Suppressor macrophage treated with lipopolysaccharide for 4 hours (primary cell): ENCODE data around the gene ZGLP1.
"Not testable (repeated sequence)": the region's sequence is repeated elsewhere in the genome, so short reads cannot be mapped to it uniquely, and the experiment has no call there.

Experiments used
- DNase-seq: peaks from one replicate; pipeline ENCODE4 v3.0.0-alpha.2; 2020

ZGLP1 gene

DNA sequence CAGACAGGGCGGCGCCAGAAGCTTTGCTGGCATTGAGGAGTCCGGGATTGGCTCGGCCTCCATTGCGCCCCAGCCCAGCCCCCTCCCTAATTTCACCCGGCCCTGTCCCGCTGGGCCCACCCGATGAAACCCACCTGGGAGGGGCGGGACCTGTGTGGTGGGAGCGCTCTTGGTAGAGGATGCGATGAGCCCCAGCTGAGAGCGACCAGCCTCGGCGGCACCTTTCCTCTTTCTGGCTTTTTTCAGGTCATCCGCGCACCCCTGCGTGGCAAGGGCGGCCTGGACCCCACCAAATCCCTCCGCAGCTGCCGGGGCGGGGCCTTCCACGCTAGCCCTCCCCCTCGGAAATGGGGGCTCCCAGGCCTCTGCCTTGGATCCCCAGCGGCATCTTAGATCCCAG, at the start of gene ZGLP1:
ZGLP1 (minus strand) TSS at position 393 of the 400 bp plus-strand sequence.
- DNase-seq: no peak

DNA sequence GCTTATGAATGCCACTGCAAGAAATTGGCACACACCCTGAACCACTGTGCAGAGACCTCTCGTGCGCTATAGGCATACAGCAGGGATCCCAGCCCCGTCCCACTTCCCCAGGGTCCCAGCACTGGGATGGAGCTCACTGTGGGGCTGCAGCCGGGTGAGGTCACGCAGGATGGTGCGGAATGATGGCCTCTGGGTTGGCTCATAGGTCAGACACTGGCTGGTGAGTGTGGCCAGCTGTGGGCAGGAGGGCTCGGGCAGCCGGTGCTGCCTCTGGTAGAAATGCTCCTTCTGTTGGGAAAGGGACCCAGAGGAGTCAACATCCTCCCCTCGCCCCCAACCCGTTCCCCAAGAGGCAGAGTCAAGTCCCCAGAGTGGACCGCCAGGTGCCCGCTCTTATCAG, 46.8 kb upstream of the ZGLP1 start:
- no peak for DNase-seq

DNA sequence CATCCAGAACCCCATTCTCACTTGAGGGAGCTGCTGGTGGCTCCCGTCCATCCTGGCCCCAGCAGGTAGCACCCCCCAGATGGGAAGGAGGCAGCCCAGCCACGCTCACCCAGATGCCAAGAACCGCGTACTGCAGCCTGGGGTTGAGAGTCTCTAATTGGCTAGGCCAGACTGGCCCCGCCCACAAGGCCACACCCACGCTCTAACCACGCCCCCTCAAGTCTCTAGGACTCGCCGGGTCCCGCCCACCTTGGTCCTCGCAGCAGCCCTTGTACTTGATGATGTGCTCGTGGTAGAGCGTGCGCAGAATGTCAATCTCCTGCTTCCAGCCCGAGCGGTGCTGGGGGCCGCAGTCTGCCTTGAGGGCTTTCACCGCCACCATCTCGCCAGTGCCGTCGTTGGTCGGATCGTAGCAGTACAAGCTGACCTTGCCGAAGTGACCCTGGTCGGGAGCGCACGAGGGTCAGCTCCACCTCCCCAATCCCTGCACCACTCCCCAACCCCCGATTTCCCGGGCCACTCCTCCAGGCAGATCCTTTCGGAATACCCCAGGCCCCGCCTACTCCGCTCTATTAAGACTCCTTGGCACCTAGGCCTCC, 44.3 kb upstream of the ZGLP1 start:
- no peak for DNase-seq

DNA sequence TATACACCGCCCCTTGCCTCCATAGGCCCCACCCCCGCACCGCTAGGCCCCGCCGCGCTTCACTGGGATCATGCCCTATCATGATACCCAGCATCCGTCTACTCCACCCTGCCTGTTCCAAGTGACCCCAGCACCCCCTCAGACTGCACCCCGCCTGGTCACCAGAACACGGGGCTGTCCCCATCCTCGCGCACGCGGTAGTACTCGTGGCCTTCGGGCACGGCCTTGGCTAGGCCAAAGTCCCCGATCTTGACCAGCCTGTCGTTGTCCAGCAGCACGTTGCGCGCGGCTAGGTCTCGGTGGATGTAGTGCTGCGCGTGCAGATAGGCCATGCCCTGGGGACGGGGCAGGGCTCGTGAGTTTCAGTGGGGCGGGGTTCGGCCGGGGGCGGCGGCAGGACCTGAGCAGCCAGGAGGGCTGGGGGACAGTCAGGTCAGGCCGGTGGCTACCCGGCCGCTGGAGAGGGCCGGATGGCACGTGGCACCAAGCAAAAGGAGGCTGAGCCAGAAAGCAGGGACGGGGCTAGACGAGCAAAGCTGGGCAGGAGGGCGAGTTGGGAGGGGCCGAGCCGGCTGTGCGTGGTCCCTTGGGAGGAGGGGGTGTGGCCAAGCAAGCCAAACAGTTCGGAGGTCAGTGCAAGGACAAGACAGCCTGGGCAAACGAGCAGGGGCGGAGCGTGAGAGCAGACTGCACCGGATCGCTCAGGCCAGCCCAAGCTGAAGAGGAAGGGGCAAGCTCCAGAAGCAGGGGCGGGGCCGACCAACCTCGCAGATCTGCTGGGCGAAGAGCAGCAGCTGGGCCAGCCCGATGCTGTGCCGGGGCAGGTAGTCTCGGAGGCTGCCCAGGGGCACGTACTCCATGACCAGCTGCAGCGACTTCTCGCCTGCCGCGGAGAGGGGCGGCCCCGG, 43.4 kb upstream of the ZGLP1 start:
- no peak for DNase-seq

DNA sequence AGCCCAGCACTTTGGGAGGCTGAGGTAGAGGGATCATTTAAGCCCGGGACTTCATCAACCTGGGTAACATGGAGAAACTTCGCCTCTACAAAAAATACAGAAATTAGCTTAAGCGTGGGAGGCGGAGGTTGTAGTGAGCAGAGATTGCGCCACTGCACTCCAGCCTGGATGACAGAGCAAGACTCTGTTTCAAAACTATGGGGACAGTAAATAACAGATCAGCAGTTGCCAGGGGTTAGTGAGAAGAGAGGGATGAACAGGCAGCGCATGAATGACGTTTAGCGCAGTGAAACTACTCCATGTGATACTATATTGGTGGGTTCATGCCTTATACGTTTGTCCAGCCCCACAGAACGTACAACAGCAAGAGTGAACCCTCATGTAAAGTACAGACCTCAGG, 36.9 kb upstream of the ZGLP1 start:
- peak; percentile 88 for DNase-seq

DNA sequence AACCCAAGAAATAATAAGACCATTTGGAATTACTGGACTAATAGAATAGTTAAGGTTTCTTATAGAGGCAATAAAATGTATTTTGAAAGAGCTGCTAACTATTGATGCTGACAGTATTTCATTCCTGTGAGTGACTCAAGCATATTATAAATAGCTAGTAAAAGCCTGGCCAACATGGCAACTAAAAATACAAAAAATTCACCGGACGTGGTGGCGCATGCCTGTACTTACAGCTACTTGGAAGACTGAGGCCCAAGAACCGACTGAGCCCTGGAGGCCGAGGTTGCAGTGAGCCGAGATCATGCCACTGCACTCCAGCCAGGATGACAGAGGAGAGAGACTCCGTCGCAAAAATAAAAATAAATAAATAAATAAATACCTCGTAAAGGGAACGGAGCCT, 35.2 kb upstream of the ZGLP1 start:
- DNase-seq: no peak

DNA sequence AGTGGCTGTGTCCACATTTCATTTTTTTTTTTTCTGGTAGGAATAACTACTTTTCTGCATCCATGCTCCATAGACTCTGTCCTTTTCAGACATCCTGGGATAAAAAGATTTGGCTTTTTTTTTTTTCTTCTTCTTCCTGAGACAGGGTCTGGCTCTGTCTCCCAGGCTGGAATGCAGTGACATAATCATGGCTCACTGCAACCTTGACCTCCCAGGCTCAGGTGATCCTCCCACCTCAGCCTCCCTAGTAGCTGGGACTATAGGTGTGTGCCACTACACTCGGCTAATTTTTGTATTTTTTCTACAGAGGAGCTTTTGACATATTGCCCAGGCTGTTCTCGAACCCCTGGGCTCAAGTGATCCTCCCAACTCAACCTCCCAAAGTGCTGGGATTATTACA, 33.9 kb upstream of the ZGLP1 start:
- no peak for DNase-seq

DNA sequence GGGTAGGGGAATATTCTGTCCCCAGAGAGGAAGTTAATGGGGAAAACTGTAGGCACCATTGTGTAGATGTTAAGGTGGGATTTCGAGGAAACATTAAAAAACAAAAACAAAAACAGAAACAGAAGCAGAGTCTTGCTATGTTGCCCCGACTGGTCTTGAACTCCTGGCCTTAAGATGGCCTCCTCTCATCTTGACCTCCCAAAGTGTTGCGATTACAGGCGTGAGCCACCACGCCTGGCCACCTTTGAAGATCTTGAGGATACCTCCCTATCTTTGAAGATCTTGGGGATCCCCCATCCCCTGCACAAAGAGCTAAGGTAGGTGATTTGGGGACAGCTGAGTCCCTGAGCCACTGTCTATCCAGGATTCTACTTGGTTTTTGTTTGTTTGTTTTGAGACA, 30.4 kb upstream of the ZGLP1 start:
- DNase-seq: no peak

DNA sequence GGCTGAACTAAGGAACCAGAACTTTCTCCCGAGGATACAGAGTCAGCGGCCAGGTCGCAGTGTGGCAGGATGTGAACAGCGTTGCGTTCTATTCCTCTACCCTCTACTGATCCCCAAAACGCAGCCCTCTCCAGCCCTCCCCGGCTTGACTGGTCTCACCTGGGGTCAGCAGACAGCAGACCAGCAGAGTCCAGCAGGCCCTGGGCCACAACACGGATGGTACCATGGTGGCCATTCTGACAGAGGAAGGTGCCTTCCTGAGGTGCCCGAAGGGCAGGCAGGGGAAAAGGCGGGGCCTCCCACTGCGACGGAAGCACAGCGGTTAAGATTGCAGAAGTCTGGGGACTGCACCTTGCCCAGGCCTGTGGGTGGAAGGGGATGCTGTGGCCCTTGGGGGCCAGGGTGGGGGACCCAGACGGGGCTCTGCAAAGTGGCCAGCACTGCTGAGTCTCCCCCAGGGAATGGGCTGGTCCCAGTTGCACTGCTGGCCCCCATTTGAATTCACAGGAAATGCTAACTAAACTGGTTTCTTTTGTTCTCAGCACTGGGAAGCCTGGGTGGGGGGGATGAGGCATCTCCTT, 29.9 kb upstream of the ZGLP1 start, which contains the start of gene ICAM3:
ICAM3 (minus strand) TSS at position 245 of the 581 bp plus-strand sequence; CDS start at position 235, 10 bp downstream.
- peak; percentile 19 for DNase-seq

DNA sequence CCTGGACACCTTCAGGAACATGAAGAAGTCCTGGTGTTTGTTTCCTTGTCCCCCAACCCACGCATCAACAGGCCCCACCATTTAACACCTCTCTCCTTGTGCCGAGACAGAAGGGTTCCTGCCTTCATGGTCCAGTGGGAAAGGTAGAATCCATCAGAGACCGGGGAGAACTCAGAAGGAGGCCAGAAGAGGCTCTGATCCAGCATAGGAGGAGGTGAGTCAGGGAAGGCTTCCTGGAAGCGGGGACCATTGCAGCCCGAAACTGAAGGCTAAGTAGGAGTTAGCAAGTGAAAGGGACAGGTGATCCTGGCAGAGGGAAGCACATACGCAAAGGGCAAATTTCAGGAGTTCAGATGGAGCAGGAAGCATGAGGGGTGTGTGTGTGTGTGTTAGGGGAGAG, 29.3 kb upstream of the ZGLP1 start:
- no peak for DNase-seq

DNA sequence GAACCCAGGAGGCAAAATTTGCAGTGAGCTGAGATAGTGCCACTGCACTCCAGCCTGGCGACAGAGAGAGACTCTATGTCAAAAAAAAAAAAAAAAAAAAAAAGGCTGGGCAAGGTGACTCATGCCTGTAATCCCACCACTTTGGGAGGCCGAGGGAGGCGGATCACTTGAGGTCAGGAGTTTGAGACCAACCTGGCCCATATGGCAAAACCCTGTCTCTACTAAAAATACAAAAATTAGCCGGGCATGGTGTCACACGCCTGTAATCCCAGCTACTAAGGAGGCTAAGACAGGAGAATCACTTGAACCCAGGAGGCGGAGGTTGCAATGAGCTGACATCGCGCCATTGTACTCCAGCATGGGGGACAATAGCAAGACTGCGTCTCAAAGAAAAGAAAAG, 27.1 kb upstream of the ZGLP1 start:
- not testable (repeated sequence) for DNase-seq

DNA sequence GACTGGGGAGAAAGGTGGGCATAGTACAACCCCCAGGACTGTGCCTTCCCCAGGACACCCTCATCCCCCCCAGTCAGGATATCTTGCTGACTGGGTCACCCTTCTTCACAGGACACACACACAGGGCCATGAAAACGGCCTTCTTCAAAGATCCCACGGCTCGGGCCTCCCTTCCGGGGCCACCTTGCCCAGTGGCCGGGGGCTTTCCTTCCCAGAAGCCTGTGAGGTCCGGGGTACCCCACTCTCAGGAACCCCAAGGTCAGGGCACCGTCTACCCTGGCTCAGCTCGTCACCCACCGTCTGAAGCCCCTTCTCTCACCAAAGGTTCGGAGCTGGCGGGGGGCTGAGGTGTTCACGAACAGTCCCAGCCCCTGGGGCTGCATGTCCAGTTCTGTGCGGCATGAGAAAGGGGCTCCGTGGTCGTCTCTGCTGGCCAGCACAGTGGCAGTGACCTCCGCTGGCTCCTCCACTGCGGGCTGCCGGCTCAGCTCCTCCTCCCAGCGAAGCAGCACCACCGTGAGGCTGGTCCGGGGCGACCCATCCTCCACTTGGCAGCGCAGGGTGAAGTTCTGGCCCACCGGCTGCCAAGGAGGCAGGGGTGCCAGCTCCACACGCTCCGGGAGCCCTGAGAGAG, 25.9 kb upstream of the ZGLP1 start:
- no peak for DNase-seq

DNA sequence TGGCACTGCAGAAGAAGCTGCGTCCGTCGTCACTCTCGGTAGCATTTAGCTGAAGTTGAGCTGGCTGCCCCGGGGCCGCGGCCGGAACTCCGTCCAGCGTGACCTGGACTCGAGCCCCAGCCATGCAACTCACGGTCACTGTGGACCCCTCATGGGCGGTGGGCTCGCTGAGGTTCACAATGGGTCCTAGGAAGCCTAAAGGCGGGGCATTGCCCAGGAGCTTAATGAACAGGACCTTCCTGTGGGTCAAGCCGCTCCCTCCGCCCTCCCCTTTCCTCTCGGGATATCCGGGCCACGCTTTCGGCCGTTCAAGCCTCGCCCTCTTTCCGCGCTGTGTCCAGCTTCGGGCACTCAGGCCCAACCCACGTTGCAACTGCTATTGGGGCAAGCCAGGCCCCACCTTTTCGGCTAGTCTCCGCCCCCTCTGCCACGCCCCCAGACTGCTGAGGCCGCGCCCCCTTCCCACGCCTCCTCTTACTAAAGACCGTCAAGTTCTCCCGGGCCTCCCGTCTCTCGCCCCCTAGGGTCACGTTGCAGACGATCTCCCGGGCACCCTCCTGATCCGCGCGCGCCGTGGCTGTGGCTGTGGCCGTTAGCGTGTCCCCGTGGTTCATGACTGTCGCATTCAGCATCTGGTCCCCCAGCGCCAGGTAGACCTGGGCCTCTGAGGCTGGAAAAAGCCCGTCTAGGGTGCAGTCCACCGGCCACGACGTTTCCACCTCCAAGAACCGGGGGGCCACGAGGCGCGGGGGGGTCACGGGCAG, 25.2 kb upstream of the ZGLP1 start:
- peak; percentile 54 for DNase-seq

DNA sequence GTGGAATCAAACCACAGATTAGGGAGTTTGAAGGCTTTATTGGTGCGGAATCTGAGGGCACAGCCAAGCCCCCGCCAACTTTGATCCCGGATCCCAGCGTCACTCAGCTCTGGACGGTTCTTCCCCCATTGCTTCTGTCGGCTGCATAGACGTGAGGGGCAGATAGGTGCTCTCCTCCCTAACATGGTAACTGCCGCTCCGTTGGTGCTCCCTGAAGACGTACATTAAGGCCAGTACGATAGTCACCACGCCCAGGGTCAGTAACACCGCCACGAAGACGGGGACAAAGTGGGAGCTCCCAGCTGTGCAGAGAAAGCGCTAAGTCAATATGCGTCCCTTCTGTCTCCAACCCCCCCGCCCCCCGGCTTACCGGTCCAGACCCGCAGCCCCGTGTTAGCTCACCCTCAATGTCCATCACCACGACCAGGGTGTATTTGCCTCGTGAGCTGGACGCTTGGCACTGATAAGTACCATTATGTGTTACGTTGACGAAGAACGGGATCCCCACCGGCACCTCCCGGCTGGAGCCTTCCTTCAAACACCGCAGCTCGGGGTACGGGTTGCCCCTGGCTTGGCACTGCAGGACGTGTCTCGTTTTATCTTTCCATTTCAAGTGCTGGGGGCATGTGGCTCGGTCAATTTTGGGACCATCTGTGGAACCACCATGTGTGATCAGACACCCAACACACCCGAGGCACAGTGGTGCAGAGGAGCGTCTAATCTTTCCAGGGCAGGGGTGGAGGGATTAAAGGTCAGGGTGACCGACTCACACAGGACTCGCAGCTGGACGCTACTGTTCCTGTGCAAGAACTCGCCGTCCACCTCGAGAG, 24.4 kb upstream of the ZGLP1 start:
- DNase-seq: no peak

DNA sequence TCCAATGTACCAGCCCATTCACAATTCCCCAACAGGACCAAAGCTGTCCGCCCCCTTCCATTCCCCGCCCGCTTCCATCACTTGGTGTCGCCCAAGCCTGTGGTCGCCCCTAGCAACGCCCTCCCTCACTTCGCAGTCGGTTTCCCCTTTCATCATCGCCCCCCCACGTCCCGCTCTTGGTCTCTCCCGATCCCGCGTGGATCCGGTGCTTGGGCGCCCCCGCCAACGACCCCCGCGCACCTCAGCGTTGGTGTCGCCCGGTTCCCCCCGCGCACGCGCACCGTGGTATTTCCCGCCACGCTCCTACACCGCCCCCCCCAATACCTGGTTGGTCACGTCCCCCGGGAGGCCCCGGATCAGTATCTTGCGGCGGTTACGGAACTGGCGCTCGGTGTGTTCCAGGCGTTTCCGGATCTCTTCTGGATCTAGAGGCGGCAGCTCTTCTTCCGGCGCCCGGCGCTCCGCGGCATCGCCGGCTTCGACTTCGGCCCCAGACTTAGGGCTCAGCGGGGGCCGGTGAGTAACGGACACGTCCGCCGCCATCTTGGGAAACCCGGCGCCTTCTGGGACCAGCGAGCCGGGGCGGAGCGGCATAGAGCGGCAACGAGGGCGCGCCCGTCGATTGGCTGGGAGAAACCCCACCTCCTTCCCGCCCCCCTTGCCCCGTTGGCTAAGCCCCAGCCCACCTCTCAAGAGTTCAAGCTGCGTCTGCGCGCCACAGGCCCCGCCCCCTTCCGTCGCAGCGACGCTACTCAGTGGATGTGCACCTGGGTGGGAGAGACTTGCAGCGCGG, 23.5 kb upstream of the ZGLP1 start, which contains the start of gene RAVER1:
RAVER1 (minus strand) TSS at position 565 of the 793 bp plus-strand sequence; CDS start at position 543, 22 bp downstream.
- DNase-seq: peak; percentile 99

DNA sequence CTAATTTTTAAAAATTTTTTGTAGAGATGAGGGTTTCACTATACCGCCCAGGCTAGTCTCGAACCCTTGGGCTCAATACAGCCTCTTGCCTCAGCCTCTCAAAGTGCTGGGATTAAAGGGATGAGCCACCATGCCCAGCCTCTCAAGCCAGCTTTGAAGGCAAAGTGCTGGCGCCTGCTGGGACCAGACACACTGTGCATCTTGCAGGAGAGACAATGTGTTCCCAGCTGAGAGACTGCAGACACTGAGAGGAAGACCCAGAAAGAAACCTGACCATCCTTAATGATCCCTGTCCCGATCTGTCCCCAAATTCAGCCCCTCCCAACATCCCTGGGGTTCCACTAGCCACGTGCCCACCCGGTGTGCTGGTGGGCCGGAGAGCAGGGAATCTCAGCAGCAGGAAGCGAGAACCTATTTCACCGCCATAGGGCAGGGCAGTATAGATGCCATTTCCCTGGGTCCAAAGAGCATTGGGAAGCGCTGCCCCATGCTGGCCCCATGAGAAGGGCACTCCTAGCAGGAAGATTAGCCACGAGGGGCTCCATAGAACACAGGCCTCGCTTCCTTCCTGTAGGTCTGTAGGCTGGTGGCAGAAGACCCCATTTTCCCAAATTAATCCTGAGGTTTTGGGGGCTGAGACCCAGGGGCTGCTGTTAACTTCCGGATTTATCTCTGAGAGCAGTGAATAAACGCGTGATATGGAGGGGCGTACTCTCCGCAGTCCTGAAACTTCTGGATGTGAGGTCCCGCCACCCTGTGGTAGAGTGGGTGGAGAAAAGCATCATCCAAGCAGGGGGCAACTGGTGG, 22.7 kb upstream of the ZGLP1 start:
- no peak for DNase-seq

DNA sequence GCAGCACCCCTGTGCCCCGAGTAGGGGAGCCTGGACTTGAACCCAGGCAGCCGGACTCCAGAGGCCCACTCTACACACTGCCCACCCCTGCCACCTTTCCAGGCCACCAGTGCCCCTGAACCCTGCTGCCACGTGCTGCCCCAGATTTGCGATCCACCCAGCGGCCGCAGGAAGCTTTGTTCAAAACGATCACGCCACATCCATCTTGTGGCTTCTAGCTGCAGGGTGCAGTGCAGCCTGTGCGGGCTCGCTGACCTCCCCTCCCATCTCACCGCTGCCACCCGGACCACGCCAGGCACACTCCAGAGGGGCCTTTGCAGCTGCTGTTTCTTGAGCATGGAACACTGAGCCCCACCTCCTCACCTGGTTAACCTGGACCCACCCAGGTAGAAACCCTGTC, 19.9 kb upstream of the ZGLP1 start:
- DNase-seq: no peak

DNA sequence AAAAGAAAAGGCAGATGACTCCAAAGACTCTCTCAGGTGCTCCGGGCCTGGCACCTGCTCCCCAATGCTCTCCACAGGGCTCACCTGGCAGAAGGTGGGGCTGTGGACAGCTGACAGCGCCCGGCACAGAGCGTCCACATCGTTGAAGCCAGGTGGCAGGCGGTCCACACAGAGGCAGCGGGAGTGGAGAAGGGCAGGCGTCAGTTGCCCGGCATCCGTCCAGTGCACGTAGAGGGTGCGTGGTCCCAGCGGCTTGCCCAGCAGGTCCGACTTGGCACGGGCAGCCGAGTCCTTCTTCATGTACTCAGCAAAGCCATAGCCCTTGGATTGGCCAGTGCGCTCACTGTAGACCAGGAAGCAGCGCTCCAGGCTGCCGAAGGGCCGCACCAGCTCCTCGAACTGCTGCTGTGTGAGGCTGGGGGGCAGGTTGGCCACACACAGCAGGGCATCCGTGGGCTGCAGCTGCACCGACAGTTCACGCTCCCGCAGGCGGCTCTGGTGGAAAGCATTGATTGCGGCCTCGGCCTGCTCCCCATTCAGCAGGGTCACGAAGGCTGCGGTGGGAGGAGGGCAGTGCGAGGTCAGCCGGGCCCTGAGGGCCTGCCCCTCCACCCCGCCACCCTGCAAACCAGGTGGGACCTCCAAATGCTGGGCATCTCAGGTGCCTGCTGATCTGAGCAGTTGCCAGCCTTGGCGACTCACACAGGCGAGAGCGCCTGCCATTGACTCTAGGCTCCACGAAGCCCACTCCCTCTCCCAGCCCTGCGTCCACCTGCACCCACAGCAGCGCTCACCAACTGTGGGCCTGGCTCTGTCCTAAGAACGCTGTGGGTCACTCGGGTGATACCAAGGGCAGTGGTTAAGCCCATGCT, 19.2 kb upstream of the ZGLP1 start:
- DNase-seq: no peak

DNA sequence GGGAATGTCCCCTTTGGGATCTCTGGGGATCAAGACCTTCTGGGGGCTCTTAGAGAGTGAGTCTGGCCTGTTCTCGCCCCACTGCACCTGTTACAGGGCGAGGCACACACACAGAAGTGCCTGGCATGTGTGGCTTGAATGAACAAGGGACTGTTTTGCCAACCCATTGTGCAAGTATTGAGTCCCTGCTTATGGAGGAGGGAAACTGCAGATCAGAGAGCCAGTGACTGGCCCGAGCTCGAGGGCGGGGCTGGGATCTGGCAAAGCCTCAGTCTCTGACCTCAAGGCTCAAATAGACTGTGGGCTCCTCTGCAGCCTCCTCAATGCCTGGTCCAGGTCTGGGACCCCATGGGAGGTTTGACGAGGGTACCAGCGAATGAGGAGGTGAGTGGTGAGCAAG, 18.2 kb upstream of the ZGLP1 start:
- no peak for DNase-seq
